Suprapubic skin (tissue), 4 donors: ENCODE data around the gene EFCAB6. TPM values are rescaled to one million over a fixed set of nuclear protein-coding genes. Genes with fewer than 3 reads are reported as not detected.
A peak's percentile ranks its signal among the peaks of the same experiment; 100 is the strongest.

Experiments
- DNase-seq, 2 donors: peaks; one replicate each; pipeline ENCODE4 v3.0.0-alpha.2; 2019; ENCODE audit warnings: low spot score in 2 of 2
- H3K27ac ChIP-seq: fragments of 200-600 bp; sonication (generic); one replicate; pipeline ENCODE4 v1.5.1; 2019
- H3K27me3 ChIP-seq: fragments of 200-600 bp; sonication (generic); one replicate; pipeline ENCODE4 v1.5.1; 2019
- H3K36me3 ChIP-seq: fragments of 200-600 bp; sonication (generic); one replicate; pipeline ENCODE4 v1.5.1; 2019
- H3K4me1 ChIP-seq: fragments of 200-600 bp; sonication (generic); one replicate; pipeline ENCODE4 v1.5.1; 2019
- H3K4me3 ChIP-seq: fragments of 200-600 bp; sonication (generic); one replicate; pipeline ENCODE4 v1.5.1; 2019; ENCODE audit warnings: mild to moderate bottlenecking
- H3K9me3 ChIP-seq: fragments of 200-600 bp; sonication (generic); one replicate; pipeline ENCODE4 v1.5.1; 2019
- EP300 ChIP-seq: sonication (generic); formaldehyde crosslinking; IDR thresholded peaks from one replicate; pipeline ENCODE4 v1.6.1; 2017; ENCODE audit warnings: antibody characterized with exemption
- POLR2A ChIP-seq, 2 donors: fragments of 450-650 bp; IDR thresholded peaks; one replicate each; pipeline ENCODE4 v1.6.1; 2017; ENCODE audit warnings: antibody characterized with exemption in 2 of 2, mild to moderate bottlenecking in 2 of 2, moderate library complexity in 2 of 2
- POLR2AphosphoS5 ChIP-seq, 3 donors: sonication (generic); formaldehyde crosslinking; IDR thresholded peaks; one replicate each; pipeline ENCODE4 v1.6.1; 2017; ENCODE audit warnings: antibody characterized with exemption in 3 of 3
- WGBS: methylation state at CpG from one replicate; pipeline ENCODE4 v1.1.5; 2018; 5-methylcytosine and 5-hydroxymethylcytosine counted together
- total RNA-seq, 4 donors: library from RNA; depleted of rRNA; stranded (reverse); fragments of >200 nt; gene quantifications; one replicate each; pipeline ENCODE4 v1.1.0, GENCODE V29; 2016
- TF ChIP-seq, protein P1 (sequence below), 2 donors: fragments of 200-600 bp in 1 of 2; fragments of 450-650 bp in 1 of 2; sonication (generic) in 1 of 2; IDR thresholded peaks; one replicate each; pipeline ENCODE4 v1.5.1; 2016 to 2019; ENCODE audit warnings: antibody characterized with exemption in 2 of 2, mild to moderate bottlenecking in 1 of 2, moderate library complexity in 1 of 2

Gene EFCAB6
- total RNA-seq, 4 donors from 2014 or later = 1.9 to 4.9 (median 2.9) TPM

DNA sequence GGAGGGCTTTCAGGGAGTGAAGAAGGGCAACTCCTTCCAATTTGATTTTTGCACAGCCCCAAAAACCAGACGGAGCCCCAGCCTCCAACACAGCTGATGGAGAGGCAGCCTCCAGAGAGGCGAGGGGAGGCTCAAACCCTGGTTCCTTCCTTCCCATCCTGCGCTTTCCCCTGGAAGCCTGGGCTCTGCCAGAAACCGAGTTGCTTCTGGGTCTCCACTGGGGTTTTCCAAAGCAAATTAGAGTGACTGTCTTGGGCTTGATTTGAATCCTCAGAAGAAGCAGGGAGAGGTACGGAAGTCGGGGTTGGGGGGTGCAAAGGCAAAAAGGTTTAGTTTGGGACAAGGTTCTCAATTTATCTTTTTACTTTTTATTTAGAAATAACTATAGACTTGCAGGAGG lies 271.1 kb downstream of the EFCAB6 start:
- Histone ChIP-seq H3K9me3 (no peaks in the 10 kb centered on the region), H3K4me3 (no peak overlapping the region), H3K27ac (no peak overlapping the region), H3K27me3 (no peaks in the 10 kb centered on the region), H3K4me1 (peaks cover under 1% of the 10 kb centered on the region), H3K36me3 (no peaks in the 10 kb centered on the region)
- DNase-seq = peak in 1 of 2 donors; percentile 9
- WGBS = 82% methylated on average over 6 of the region's 6 CpGs
- TF ChIP-seq POLR2AphosphoS5 (IDR thresholded peaks at IDR 0.05) (no peak), POLR2A (IDR thresholded peaks at IDR 0.05) (no peak), EP300 (no peak)
- TF ChIP-seq, protein P1, sequence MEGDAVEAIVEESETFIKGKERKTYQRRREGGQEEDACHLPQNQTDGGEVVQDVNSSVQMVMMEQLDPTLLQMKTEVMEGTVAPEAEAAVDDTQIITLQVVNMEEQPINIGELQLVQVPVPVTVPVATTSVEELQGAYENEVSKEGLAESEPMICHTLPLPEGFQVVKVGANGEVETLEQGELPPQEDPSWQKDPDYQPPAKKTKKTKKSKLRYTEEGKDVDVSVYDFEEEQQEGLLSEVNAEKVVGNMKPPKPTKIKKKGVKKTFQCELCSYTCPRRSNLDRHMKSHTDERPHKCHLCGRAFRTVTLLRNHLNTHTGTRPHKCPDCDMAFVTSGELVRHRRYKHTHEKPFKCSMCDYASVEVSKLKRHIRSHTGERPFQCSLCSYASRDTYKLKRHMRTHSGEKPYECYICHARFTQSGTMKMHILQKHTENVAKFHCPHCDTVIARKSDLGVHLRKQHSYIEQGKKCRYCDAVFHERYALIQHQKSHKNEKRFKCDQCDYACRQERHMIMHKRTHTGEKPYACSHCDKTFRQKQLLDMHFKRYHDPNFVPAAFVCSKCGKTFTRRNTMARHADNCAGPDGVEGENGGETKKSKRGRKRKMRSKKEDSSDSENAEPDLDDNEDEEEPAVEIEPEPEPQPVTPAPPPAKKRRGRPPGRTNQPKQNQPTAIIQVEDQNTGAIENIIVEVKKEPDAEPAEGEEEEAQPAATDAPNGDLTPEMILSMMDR (IDR thresholded peaks at IDR 0.05) = no peak

DNA sequence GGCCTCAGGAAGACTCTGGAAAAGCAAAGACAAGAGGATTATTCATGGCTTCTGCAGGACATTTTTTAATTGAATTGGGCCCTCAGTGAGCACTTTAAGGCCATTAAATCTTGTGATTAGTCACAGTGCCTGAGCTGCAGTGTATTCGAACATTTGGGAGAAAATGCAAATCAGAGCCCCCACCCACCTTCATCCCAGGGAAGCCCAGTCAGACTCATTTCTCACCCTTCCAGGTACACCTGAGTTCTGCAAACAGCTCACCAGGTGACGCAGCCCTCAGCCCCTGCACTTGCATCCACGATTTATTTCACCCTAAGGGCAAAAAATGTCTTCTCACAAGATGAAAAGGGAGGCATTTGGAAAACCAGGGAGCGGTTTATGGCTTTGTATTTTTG lies 271.6 kb downstream of the EFCAB6 start:
- TF ChIP-seq, protein P1 (IDR thresholded peaks at IDR 0.05) = no peak
- TF ChIP-seq POLR2A (IDR thresholded peaks at IDR 0.05) (no peak), EP300 (no peak), POLR2AphosphoS5 (IDR thresholded peaks at IDR 0.05) (no peak)
- no peaks in the 10 kb centered on the region for H3K36me3 ChIP-seq
- no peak overlapping the region for H3K27ac ChIP-seq
- DNase-seq = peak in 1 of 2 donors; percentile 21
- H3K4me3 ChIP-seq = no peak overlapping the region
- 70% methylated on average over 4 of the region's 4 CpGs for WGBS
- H3K4me1 ChIP-seq = peaks cover 3% of the 10 kb centered on the region
- no peaks in the 10 kb centered on the region for H3K27me3 ChIP-seq
- H3K9me3 ChIP-seq = no peaks in the 10 kb centered on the region

DNA sequence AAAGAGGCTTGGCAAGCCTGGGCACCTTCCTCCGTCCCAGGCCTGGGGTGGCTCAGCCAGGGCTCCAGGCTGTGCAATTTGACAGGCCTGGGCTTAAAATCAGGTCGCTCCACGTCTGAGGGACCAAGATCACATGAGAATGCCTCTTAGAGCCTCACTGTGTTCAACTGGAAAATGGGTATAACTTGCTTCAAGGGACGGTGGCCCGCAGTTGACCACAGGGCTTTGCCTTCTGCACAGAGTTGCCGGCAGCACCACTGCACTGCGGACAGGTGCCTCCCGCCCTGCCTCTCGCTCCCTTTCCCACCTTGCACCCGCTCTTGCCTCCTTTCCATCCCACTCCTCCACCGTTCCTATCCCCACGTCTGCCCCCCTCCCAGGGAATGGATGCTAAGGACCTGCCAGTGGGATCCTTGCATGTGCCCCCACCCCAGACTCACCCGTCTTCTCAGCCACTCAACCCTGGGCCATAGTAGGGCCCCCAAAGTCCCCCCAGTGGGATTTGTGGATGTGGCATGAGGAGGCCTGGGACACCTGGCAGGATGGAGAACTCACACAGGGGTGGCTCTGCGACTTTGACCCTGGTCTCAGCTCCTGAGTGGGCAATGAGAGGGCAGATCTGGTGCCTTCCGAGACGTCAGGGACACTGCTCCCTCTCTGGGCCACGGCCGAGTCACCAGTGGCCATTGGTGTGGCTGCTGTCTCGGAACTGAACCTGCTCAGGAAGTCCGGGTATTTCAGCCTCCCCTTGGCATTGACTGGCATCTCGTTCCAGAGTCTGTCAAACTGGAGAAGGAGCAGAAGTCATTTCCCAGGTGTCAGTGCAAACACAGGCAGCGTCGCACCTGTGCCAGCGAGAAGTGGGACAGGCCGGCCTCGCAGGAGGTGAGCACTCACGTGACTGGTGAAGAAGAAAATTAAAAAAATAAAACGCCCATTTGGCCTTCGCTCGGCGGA lies 272.3 kb downstream of the EFCAB6 start:
- Histone ChIP-seq H3K4me1 (peaks cover 3% of the 10 kb centered on the region), H3K36me3 (no peaks in the 10 kb centered on the region), H3K4me3 (no peak overlapping the region), H3K27me3 (no peaks in the 10 kb centered on the region), H3K9me3 (no peaks in the 10 kb centered on the region), H3K27ac (no peak overlapping the region)
- WGBS = 82% methylated on average over 26 of the region's 31 CpGs
- TF ChIP-seq, protein P1 (IDR thresholded peaks at IDR 0.05) = no peak
- TF ChIP-seq POLR2AphosphoS5 (IDR thresholded peaks at IDR 0.05) = no peak
- no peak for TF ChIP-seq EP300
- no peak for TF ChIP-seq POLR2A (IDR thresholded peaks at IDR 0.05)
- peak in 1 of 2 donors; percentile 56 for DNase-seq

DNA sequence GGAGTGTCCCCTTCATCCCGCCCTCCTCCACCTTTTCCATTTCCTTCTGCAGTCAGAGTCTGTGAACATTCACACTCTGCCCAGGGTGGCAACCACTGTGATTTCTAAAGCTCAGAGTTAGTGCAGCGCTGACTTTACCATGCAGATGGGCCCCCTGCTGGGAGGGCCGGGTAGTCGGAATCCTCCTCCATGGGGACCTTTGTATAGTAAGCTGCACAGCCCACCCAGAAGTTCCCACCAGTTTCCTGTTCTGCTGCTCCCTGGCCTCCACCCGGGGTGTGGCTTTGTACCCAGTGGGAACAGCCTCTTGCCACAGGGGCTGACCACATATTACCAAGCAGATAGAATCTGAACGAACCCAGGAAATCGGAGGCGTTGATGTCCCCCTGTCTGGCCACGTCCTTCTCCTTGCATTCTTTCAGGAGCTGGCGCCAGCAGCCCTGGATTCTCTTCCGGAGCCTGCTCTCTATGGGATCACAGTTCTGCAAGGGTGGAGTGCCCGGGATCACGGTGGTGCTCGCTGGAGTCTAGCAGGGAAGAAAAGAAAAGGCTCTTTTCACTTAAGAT lies 275.0 kb downstream of the EFCAB6 start:
- DNase-seq = peak in 1 of 2 donors; percentile 32
- no peak overlapping the region for H3K27ac ChIP-seq
- 90% methylated on average over 14 of the region's 14 CpGs for WGBS

More for the DNA sequence above, 275.0 kb downstream of the EFCAB6 start:
- no peak overlapping the region for H3K4me3 ChIP-seq
- H3K9me3 ChIP-seq = no peaks in the 10 kb centered on the region
- no peaks in the 10 kb centered on the region for H3K36me3 ChIP-seq
- H3K27me3 ChIP-seq = no peaks in the 10 kb centered on the region
- TF ChIP-seq POLR2AphosphoS5 (IDR thresholded peaks at IDR 0.05) (no peak), EP300 (no peak), POLR2A (IDR thresholded peaks at IDR 0.05) (no peak)
- TF ChIP-seq, protein P1 (IDR thresholded peaks at IDR 0.05) = no peak
- H3K4me1 ChIP-seq = peaks cover 3% of the 10 kb centered on the region
